ENCODE measurements around the gene CPAMD8.

Gene CPAMD8

GRCh38 chr19:16934489-16934888, 92.1 kb downstream of the CPAMD8 start:
- TF ChIP-seq, protein P1, sequence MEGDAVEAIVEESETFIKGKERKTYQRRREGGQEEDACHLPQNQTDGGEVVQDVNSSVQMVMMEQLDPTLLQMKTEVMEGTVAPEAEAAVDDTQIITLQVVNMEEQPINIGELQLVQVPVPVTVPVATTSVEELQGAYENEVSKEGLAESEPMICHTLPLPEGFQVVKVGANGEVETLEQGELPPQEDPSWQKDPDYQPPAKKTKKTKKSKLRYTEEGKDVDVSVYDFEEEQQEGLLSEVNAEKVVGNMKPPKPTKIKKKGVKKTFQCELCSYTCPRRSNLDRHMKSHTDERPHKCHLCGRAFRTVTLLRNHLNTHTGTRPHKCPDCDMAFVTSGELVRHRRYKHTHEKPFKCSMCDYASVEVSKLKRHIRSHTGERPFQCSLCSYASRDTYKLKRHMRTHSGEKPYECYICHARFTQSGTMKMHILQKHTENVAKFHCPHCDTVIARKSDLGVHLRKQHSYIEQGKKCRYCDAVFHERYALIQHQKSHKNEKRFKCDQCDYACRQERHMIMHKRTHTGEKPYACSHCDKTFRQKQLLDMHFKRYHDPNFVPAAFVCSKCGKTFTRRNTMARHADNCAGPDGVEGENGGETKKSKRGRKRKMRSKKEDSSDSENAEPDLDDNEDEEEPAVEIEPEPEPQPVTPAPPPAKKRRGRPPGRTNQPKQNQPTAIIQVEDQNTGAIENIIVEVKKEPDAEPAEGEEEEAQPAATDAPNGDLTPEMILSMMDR (IDR thresholded peaks at IDR 0.05) = no peak

DNA sequence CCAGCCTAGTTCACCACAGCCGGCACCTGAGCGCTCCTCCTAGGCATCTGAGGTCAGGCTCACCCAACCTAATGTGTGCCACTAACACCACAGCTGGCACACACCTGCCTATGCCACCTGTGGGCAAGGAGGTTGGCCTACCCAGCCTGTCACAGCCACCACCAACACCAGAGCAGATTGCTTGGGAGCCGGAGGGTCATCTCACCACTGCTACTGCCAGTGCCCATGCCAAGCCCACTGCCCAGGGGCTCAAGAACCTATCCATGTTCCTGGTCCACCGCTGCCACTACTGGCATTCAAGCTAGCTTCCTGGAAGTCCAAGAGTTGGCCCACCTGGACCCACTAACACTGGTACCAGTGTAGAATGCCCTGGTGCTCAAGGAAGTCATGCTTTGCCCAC, 95.3 kb downstream of the CPAMD8 start:
- TF ChIP-seq, protein P1 (IDR thresholded peaks at IDR 0.05) = no peak

- TF ChIP-seq, protein P1 (IDR thresholded peaks at IDR 0.05) = no peak
These were observed 95.9 kb downstream of the CPAMD8 start for GRCh38 chr19:16930753-16931152.

- TF ChIP-seq, protein P1 (IDR thresholded peaks at IDR 0.05) = no peak
These were observed 97.7 kb downstream of the CPAMD8 start for GRCh38 chr19:16928916-16929315.

- TF ChIP-seq, protein P1 (IDR thresholded peaks at IDR 0.05) = no peak
These were observed 98.3 kb downstream of the CPAMD8 start for GRCh38 chr19:16928351-16928750.

- TF ChIP-seq, protein P1 (IDR thresholded peaks at IDR 0.05) = no peak
These were observed 98.7 kb downstream of the CPAMD8 start for GRCh38 chr19:16927883-16928282.

DNA sequence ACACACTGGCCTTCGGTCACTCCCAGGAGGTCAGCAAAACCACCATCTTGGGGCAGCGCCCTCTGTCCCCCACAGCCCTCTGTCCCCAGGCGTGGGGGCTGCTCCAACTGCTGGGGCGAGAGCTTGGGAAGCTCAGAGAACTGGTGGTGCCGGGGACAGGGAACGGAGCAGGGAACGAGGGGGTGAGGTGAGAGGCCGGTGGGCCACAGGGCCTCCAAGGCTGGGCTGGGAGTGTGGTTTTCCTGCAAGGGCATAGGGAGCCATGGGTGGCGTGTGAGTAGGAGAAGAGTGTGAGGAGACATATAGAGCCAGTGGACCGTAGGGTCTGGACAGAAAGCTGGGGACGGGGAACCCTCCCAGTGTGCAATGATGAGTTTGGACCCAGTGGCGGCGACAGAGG, 103.7 kb downstream of the CPAMD8 start:
- TF ChIP-seq, protein P1 (IDR thresholded peaks at IDR 0.05) = no peak

DNA sequence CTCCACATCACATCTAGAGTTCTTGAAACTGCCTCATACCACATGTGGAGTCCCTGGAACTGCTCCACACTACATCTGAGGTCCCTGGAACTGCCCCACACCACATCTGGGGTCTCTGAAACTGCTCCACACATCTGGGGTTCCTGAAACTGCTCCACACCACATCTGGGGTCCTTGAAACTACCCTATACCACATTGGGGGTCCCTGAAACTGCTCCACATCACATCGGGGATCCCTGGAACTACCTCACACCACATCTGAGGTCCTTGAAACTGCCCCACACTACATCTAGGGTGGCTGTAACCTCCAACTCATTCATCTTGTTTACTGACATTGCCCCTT, 104.0 kb downstream of the CPAMD8 start:
- TF ChIP-seq, protein P1 (IDR thresholded peaks at IDR 0.05) = no peak

Measured in LNCAP (cell line).